HG02885 (cell line): ENCODE measurements around the gene FBXO47.

ENCODE experiments used
- ATAC-seq: cut with Tn5 transposase; IDR thresholded peaks from one replicate; pipeline ENCODE4 v1.9.1; 2021; ENCODE audit warnings: mild to moderate bottlenecking; ENCODE audit not compliant: unreplicated experiment, poor library complexity

FBXO47 gene, protein sequence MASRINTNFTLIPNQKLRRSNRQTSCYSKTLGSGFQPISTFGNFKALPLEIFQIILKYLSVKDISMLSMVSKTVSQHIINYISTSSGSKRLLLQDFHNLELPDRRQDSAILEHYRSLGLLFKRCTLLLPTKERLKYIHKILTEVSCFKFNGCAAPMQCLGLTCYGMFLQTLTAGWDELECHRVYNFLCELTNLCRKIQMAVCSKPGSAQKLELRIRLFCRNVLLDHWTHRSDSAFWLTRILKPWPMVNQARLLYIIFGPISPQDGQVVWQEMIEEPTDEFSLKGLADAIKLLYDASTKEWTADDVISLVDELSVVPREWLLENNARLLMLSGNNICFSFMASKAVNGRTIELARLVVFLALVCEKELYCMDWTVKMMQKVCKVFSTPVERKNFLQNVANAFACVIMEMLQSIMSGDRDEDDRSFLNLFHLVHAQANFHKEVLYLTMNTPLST

DNA sequence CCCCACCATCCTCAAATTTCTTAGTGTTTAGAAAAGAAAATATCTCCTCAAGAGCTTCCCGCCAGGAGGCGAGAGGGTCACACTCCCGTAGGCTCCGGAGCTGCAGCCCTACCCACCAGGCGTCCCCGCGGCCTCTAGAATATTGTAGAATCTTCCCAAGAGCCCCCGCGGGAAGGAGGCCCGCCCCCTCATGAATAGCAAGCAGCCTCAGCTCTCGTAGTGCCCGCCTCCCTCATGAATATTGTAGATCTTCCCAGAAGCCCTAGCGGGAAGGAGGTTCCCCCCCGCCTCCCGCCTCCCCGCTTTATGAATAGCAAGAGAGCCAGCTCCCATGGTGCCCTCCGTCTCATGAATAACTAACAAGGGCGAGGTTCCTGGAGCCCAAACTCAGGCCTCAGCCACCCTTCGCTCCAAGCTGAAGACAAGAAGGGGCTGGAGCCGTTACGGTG, at the start of gene FBXO47:
TSS of gene FBXO47 (minus strand) at position 114 of the 449 bp plus-strand sequence. CDS start 4,378 bp downstream, outside the sequence.
- ATAC-seq, result no peak

DNA sequence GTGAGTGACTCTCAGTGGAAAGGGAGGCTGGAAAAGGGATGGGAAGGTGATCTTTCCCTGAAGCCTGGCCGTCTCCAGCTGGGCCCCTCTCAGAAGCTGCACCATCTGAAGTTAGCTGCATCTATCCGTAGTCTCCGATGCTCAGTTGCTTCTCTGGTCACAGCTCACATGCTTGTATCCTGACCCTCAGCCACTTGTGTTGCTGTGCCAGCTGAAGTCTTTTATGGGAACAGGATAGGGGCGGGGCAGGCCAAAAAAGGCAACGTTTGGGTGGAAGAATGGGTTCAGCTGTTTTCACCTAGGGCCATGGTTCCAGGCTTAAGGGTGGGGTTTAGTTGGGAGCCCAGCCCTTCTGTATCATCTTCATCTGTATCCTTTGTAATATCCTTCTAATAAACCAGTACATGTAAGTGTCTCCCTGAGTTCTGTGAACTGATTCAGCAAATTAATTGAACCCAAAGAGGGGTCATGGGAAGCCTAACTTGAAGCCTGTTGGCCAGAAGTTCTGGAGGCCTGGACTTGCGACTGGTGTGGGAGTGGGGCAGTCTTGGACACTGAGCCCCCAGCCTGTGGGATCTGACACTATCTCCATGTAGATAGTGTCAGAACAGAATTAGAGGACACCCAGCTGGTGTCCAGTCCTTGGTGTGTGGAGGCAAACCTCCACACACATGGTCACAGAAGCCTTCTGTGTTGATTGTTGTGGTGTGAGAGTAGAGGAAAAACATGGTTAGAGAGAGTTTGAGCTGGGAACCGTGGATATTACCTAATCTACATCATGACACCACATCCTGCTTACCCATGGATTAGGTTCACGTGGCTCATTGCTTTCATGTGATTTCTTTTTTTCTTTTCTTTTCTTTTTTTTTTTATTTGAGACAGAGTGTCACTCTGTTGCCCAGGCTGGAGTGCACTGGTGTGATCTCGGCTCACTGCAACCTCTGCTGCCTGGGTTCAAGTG, 49.3 kb upstream of the FBXO47 start:
- ATAC-seq, result no peak

DNA sequence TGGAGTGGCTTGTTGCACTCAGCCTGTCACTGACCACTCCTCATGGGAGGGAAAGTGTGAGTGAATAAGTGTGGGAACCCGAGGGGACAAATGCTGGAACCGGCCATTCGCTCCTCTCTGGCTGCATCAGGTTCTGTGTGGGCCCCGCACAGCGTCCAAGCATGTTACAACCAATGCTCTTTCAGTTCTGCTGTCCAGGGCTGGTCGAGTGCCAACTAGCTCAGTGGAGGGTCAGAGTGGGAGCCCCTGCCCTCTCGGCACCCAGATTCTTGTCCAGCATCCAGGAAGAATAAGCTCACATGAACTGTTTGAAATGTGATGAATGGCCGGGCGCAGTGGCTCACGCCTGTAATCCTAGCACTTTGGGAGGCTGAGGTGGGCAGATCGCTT, 48.3 kb upstream of the FBXO47 start:
- no peak for ATAC-seq

DNA sequence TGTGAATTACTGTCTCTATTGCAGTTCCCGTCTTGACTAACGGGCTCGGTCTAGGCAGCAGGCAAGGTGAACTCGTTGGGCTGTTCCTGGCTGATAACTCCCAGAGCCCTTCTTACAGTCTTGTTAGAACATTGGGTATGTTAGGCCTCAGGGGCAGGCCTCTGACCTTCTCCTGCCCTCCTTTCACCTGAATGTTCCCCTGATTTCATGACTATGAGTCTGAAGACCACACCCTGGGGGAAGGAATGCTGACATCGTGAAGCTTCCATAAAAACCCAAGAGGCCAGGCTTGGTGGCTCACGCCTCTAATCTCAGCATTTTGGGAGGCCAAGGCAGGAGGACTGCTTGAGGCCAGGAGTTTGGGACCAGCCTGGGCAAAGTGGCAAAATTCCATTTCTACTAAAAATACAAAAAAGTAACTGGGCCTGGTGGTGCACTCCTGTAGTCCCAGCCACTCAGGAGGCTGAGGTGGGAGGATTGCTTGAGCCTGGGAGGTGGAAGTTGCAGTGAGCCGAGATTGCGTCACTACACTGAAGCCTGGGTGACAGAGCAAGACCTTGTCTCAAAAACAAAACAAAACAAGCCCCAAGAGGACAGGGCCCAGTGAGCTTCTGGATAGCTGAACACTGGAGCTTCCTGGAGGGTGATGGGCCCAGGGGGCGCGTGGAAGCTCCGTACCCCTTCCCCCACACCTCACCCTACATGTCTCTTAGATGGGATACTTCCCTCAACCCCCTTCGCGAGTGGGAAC, 47.8 kb upstream of the FBXO47 start:
- no peak for ATAC-seq

DNA sequence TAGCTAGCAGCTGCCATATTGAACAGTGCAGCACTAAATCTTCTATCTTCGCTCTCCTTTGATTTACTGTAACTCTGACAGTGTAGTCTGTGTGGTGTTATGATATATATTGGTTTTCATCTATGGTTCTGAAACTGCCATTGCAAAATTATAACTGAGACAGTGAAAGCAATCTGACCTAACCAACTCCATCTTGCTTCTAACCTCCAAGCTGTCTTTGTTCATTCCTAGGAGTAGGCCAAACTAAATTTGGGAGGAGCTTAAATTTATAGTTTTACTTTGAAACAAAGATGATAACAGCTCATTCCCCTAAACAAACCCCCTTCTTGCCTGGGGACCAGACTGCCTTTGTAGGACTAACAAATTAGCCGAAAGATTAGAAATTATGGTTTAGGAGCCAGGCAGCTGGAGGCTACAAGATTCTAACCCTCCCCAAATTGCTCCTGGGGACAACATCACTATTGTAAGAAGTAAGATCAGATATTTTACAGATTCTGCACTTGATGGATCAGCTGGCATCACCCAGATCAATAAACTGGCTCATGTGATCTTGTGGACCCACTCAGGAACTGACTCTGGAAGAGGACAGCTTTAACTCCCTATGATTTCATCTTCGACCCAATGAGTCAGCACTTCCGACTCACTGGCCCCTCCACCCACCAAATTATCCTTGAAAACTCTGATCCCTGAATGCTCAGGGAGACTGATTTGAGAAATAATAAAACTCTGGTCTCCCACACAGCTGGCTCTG, 47.0 kb upstream of the FBXO47 start:
- ATAC-seq, result no peak

DNA sequence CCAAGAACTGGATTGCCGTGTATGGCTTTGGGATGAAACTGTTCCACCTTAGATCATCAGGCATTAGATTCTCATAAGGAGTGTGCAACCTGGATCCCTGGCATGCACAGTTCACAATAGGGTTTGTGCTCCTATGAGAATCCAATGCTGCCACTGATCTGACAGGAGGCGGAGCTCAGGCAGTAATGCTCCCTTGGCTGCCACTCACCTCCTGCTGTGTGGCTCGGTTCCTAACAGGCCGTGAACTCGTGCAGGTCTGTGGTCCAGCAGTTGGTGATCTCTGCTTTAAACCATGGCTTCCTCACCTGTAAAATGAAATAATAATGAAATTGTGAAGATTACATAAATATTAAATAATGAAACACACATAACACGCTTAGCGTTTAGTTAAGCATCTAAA, 45.5 kb upstream of the FBXO47 start:
- no peak for ATAC-seq

DNA sequence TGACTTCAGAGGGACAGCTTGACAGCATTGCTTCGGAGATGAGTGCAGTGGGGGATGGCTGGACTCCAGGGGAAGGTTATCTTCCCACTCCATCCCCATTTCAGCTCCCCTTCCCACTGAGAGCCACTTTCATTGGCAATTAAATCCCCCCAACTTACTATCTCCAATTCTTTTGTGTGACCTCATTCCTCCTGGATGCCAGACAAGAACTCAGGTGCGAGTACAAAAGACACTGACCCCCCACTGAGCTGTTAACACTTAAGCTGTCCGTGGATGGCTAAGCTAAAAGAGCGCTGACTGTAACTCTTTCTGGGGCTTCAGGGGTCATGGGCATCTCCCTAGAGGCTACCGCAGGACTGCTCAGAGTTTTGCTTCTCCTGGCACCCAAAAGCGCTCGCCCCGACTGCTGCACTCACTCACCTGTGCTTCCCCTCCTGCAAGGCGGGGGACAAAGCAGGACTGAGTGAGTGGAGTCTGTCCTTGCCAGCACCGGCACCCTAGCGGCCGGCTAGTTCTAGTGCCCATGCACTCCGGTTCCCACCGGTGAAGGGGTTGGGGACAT, 44.8 kb upstream of the FBXO47 start:
- ATAC-seq, result no peak

DNA sequence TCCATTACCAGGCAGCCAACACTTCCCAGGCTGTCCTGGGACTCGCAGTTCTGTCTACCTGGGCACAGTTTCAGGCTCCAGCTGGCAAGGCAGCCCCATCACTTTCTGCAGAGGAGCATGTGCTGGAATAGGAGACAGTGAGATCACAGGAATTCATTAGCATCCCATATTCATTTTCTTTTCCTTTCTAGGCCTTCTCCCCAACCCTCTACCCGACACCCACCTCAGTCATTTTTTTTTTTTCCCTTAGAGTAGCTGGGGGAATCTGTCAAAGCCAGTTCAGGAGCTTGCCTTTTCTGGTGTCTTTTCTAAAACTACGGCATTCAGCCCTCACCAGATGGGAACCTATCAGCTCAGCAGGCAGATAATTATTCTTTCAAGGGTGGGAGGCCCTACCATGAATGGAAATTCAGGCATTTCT, 42.4 kb upstream of the FBXO47 start:
- ATAC-seq, result no peak

DNA sequence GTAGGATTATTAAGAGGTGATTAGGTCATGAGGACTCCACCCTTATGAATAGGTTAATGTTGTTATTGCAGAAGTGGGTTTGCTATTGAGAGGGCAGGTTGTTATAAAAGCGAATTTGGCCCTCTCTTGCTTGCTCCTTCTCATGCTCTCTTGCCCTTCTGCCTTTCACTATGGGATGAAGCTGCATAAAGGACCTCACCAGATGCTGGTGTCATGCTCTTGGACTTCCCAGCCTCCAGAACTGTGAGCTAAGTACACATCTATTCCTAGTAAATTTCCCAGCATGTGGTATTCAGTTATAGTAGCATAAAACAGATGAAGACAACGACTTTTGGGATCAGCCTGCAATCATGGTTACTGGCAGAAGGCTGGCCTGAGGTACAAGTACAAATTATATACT, 41.4 kb upstream of the FBXO47 start:
- ATAC-seq, result no peak

DNA sequence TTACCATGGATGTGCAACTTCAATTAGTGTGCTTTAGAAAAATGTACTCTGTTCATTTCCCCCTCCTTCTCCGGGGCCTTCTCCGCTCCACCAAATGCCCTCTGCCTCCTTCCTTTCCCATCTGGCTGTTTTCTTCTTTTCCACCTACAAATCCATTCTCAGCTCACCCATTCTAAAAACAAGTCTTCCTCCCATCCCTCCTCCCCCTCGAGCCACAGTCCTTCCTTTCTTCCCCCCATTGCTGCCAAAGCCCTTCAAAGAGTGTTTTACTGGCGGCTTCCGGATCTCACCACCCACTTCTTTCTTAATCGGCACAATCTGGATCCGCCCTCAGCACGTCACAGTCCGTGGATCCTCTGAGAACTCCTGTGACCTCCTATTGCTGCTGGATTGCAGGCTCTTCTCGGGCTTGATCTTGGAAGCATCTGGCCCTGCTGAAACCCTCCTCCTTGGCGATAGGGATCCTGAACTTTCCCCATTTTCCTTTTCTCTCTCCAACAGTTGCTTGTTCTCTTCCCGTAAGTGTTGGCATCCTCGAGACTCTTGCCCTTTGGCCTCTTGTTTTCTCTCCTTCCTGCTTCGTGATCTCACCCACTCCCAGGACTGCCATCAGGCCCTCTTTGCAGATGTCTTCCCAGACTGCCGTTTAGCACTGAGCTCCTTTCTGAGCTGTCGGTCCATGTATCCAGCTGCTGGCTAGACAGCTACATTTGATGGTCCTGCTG, 36.0 kb upstream of the FBXO47 start:
- ATAC-seq, result no peak

DNA sequence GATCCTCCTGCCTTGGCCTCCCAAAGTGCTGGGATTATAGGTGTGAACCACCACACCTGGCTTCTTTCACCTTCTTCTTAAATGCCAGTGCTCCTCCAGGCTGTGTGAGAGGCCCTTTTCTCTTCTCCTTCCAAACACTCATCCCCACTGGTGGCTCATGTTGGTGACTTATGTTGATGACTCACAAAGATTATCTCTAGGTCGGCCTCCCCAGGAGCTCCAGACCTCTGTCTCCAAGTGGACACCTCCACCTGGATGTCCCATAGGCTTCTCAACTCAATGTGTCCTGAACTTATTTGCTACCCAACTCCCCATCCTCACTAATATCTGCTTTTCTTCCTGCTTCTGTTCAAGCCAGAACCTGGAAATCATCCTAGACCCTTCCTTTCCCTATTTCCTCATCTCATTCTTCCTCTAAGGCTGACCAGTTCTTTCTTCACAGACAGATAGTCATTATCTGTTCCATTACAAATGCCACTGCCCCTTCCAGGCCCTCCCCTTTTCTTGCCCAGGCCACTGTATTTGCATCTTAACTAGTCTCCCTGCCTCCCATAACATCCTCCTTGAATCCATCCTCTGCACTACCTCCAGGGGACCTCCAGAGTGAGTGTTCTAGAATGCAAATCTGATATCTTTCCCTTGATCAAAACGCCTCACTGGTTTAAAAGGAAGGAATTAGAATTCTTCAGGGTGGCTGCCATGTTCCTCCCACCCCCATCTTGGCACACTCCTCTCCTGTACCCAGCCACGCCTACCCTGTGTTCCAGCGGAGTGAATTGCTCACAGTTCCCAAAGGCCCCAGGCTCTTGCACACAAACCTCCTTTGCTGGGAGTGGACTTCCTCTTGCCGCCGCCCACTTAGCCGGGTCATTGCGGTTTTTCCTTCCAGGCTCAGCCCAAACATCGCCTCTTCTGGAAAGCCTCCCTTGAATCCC, 34.8 kb upstream of the FBXO47 start:
- ATAC-seq, result no peak

DNA sequence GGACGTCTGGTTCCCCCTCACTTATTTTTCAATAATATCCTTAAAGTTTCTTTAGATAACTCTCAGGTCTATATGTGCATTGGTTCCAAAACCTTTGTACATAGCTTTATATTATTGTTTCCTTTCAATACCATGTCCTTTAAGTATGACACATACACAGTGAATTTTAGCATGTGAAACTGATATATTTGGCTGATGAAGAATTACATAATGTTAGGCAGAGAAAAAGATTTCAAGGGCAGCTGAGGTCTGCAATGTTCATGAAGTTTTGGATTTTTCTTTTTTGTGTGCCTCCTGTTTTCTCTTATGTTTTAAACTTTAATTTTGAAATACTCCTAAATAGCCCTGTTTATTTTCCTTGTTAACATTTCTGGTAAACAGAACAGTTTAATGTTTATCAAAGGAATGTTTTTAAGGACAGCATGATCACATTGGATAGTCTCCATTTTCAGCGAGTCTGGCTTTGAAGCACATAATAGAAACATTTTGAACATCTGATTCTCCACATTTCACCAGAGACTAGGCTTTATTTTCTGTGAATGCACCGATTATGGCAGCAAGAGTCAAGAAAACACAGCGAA, 32.9 kb upstream of the FBXO47 start:
- no peak for ATAC-seq

DNA sequence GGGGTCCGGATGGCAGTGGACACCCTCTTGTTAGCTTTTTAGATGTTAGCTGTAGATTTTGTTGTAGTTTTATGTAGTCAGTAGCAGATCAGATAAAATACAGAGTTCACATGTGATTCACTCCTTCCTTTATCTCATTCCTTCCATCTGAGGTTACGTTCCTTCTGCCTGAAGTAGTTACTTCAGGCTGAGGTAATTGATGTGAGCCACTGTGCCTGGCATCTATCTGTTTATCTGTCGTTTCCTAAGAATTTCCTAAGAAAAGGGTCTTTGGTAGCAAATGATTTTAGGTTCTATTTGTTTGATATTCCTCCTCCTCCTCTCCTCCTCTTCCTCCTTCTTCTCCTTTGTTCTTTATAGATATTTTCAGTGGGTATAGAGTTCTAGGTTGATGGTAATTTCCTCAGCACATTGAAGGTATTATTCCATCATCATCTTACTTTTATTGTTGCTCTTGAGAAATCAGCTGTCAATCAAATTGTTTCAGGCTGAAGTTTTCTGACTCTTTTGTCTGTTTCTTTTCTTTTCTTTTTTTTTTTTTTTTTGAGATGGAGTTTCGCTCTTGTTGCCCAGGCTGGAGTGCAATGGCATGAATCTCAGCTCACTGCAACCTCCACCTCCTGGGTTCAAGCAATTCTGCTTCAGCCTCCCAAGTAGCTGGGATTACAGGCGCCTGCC, 29.6 kb upstream of the FBXO47 start:
- no peak for ATAC-seq

DNA sequence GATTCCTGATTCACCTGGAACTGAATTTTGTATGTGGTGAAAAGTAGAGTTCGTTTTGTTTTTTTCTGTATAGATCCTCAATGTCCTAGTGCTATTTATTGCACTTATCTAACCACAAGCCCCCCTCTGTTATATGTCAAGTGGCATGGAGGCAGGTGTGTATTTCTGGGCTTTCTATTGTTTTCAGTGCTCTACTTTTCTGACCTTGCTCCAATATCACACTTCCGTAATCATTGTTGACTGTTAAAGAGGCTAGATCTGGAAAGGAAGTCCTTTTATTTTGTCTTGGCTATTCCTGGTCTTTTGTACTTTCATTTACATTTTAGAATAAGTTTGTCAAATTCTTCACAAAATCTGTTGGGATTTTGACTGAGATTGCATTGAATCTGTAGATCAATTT, 26.8 kb upstream of the FBXO47 start:
- no peak for ATAC-seq

DNA sequence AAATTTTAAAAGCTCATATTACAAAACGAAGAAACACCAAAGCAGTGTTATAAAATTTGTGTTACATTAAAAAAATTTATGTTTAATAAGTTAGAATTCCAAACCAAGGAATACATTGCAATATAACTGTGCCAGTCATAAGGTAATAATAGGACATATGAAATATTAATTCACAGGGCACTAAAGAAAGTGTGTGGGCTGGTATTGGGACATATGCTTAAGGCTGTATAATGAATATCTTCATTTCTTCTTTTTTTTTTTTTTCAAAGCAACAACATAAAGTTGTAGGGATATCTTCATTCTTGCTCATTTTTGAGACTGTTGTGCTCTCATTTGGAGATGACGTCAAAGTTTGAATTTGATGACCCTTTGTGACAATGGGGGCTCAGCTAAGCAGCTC, 17.5 kb upstream of the FBXO47 start:
- ATAC-seq, result no peak

DNA sequence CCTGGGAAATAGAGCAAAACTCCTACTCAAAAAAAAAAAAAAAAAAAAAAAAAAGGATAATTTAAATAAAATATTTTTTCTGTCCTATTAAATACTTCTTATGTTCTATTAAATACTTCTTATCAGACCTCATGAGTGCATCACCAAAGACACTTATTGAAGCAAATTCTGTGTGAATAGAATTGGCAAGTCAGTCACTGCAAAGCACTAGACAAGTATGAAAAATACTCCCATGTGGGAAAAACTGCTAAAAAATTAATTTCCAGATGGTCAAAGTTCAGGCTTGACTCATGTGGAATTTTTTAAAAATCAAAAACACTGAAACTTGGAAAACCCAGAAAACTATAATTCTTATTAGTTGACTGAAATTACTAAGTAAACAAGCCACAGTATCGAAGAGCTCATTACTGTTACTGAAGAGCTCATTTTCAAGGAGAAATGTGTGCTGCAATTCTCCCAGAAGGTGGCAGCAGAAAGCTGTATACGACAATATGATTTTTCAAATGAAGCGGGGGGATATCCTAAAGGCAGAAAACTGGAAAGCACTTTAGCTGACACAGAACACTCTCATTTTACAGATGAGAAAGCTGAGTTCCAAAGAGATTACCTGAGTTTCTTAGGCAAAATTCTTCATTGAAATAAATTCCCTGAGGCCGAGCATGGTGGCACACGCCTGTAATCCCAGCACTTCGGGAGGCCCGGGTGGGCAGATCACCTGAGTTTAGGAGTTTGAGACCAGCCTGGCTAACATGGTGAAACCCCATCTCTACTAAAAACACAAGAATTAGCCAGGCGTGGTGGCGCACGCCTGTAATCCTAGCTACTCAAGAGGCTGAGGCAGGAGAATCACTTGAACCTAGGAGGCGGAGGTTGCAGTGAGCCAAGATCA, 15.9 kb upstream of the FBXO47 start:
- no peak for ATAC-seq
